ENCODE measurements around the gene CCDC159.

Gene CCDC159

DNA sequence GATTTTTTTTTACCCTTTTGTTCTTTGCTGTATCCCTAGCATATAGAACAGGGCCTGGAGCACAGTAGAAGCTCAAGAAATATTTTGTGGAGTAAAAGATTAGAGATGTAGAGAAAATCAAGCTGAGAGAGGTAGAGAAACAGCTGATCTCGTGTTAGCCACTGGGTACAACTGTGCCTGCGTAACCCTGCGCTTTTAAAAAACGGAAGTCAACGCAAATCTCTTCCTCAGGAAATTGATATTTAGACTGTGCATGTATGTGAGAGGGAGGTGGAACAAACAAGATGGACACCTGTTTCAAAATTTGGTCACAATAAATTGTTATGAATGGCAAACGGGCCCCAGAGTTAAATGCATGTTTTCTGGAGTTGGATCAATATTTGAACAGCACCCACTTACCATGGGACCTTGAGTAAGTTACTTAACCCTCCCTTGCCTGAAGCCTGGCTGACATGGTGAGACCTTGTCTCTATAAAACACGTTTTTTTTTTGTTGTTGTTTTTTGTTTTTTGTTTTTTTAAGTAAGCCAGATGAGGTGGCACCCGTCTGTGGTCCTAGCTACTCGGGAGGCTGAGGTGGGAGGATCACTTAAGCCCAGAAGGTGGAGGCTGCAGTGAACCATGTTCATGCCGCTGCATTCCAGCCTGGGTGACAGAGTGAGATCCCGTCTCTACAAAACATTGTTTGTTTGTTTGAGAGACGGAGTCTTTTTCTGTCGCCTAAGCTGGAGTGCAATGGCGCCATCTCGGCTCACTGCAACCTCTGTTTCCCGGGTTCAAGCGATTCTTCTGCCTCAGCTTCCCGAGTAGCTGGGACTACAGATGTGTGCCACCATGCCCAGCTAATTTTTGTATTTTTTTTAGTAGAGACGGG is 41.1 kb downstream of the CCDC159 start:
- no peak for DNase-seq

- DNase-seq = no peak
Measured at GRCh38 chr19:11390359-11390758, 44.0 kb downstream of the CCDC159 start.

DNA sequence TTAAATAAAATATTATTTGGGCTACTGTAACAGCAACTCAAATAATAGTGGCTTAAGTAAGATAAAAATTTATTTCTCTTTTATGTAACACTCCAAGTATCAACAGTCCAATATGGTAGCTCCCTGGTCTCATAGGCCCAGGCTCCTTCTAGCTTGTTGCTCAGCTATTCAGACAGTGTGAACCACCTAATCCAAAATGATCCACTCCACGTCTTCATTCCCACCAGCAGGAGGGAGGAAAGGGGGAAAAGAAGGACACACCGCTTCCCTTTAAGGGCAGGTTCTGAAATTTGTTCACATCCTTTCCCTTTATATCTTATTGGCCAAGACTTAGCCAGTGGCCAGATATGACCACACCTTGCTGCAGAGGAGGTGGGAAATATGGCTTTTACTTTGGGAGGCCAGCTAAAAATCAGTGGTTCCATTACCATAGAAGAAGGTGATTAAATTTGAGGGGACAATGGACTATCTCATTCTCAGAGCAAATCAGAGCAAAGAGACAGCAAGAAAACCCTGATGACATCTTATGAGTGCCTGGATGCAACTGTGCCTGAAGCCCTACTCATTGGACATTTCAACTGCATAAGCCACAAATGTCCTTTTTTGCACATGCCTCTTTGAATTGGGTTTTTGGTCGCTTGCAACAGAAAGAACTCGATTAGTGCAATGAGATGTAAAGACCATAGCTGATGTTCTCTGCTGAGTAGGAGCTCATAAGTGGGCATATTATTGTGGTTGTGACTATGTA is 44.8 kb downstream of the CCDC159 start:
- no peak for DNase-seq

GRCh38 chr19:11397089-11397610 is 50.8 kb downstream of the CCDC159 start:
- DNase-seq = no peak

- no peak for DNase-seq
Measured at GRCh38 chr19:11399667-11400066, 53.3 kb downstream of the CCDC159 start.

GRCh38 chr19:11400798-11401197 is 54.5 kb downstream of the CCDC159 start:
- DNase-seq = no peak

DNA sequence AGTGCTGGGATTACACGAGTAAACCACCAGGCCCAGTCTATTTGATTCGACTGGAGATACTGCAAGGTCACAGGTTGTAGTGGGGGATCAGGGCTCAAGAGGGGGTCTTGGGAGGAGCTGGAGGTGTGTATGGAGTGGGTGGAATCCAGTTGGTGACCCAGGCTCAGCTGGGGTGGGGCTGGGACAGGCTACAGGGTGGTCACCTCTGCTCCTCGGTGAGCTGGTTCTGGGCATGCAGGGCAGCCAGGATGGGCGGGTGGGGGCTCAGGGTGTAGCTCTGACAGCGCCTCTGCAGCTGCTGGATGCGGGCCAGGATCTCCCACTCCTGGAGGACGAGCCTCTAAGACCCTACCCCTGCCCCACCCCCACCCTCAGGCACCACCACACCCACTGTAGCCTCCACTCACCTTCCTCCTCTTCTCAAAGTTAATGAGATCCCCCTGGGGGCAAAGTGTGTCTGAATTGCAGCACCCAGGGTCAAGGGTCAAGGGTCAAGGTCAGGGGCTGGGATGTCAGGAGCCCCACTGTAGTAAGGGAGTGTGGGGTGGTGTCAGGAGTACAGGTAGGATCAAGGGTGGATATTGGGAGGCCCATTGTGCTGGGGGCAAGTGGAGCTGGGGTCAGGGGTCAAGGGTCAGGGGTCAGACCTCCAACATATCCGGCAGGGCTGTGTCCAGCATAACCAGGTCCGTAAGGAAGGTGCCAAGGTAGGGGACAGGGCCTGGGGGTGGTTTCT is 55.7 kb downstream of the CCDC159 start:
- no peak for DNase-seq

All from anterior cingulate cortex (tissue), 58 donors.